ENCODE results near the gene GRIN3A. TPM values are rescaled to one million over a fixed set of nuclear protein-coding genes. Genes with fewer than 3 reads are reported as not detected.

GRIN3A gene
- total RNA-seq, 3 donors from 2014 or later = 0.98 to 1.2 (median 1.0) TPM

DNA sequence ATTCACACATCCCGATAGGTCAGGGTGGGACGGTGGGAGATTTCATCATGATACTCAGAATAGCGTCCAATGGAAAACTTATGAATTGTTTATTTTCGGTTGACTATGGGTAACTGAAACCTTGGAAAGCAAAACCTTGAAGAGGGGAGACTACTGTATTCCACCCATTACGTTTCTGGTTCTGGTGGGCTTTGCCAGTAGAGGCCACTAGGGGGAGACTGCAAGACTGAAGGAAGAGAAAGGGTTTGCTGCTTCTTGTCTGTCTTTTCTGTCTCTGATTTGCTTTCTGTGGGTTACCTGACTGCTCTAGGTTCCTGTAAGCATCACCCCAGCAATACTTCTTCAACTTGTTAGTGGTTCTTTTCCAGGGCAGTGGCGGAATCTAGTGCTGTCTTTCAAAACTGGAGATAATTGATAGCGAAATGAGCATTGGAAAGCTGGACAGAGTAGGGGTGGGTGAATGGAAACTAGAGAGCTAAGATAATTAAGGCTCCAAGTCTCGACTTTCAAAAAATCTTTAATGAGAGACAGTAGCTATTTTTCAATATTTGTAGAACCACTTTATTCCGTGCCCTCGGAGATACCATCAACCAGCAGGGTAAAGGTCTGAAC is 27.0 kb downstream of the GRIN3A start:
- Histone ChIP-seq H3K36me3 (ENCODE audit: low read depth) (no peaks in the 10 kb centered on the region), H3K9me3 (no peaks in the 10 kb centered on the region), H3K4me1 (ENCODE audit: low read depth) (no peaks in the 10 kb centered on the region), H3K4me3 (no peak overlapping the region)
- intact Hi-C loops (cut with DNase I, micrococcal nuclease) = no loop called here
- TF ChIP-seq, protein P1, sequence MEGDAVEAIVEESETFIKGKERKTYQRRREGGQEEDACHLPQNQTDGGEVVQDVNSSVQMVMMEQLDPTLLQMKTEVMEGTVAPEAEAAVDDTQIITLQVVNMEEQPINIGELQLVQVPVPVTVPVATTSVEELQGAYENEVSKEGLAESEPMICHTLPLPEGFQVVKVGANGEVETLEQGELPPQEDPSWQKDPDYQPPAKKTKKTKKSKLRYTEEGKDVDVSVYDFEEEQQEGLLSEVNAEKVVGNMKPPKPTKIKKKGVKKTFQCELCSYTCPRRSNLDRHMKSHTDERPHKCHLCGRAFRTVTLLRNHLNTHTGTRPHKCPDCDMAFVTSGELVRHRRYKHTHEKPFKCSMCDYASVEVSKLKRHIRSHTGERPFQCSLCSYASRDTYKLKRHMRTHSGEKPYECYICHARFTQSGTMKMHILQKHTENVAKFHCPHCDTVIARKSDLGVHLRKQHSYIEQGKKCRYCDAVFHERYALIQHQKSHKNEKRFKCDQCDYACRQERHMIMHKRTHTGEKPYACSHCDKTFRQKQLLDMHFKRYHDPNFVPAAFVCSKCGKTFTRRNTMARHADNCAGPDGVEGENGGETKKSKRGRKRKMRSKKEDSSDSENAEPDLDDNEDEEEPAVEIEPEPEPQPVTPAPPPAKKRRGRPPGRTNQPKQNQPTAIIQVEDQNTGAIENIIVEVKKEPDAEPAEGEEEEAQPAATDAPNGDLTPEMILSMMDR (IDR thresholded peaks at IDR 0.05) = no peak
- DNase-seq (peak in 1 of 3 donors; percentile 20), ATAC-seq (no peak)

DNA sequence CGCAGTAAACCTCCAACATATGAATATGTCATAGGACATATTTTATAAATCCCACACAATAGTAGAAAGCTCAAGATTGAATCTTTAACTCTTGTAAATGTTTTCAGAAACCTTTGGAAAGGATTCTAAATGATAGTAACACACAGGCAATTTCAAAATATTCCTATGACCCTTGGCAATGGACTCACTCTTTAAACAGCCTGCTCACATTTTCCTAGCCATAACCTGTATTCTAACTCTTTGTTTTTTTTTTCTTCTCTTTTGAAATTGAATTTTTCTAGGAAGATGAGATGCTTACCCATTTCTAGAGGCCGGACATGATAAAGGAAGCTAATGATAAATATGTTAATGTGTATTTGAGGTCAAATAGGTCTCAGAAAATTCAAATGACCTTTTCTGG is 29.6 kb downstream of the GRIN3A start:
- ATAC-seq (no peak), DNase-seq (no peak)
- peaks cover 8% of the 10 kb centered on the region for H3K4me1 ChIP-seq (ENCODE audit: low read depth)
- intact Hi-C loops (cut with DNase I, micrococcal nuclease) = no loop called here
- TF ChIP-seq, protein P1 (IDR thresholded peaks at IDR 0.05) = no peak
- H3K4me3 ChIP-seq = no peak overlapping the region
- no peaks in the 10 kb centered on the region for H3K9me3 ChIP-seq
- H3K36me3 ChIP-seq (ENCODE audit: low read depth) = no peaks in the 10 kb centered on the region

DNA sequence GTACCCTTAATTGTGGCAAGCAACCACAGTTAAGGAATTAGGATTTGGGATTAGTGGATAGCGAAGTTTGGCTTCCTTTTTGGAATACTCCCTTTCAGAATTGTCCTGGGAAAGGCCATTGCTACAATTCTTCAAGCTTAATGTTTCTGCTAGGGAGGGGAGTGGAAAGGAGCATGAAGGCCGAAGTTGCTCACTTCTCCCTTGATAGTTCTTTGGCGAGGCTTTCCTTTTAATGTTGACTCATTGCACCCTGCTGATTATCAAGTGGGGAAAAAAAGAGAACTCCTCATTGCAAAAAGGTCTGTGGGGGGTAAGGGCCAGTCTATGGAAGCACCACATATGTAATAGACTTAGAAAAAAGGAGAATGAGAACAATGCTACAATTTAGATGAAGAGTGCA is 30.7 kb downstream of the GRIN3A start:
- Histone ChIP-seq H3K9me3 (no peaks in the 10 kb centered on the region), H3K4me3 (no peak overlapping the region), H3K4me1 (ENCODE audit: low read depth) (peaks cover 8% of the 10 kb centered on the region), H3K36me3 (ENCODE audit: low read depth) (no peaks in the 10 kb centered on the region)
- no peak for ATAC-seq
- TF ChIP-seq, protein P1 (IDR thresholded peaks at IDR 0.05) = no peak
- no peak for DNase-seq
- intact Hi-C loops (cut with DNase I, micrococcal nuclease) = no loop called here

DNA sequence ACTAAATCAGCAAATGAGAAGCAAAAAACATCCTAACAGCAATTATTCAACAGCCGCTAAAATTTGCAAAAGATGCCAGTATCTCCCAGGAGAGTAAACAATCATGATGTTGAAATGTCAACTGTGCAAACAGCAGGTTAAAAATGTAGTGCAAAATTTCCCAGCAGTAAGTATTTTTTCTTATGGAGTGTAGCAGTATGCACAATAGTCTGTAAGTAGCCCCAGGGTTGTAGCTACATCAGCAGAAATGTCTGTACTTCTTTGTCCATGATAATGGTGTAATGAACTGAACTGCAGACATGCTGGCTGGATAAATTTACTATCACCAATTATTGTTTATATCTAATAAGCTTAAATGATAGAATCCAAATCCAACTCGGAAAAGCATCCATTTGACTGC is 31.4 kb downstream of the GRIN3A start:
- intact Hi-C loops (cut with DNase I, micrococcal nuclease) = no loop called here
- no peak for ATAC-seq

DNA sequence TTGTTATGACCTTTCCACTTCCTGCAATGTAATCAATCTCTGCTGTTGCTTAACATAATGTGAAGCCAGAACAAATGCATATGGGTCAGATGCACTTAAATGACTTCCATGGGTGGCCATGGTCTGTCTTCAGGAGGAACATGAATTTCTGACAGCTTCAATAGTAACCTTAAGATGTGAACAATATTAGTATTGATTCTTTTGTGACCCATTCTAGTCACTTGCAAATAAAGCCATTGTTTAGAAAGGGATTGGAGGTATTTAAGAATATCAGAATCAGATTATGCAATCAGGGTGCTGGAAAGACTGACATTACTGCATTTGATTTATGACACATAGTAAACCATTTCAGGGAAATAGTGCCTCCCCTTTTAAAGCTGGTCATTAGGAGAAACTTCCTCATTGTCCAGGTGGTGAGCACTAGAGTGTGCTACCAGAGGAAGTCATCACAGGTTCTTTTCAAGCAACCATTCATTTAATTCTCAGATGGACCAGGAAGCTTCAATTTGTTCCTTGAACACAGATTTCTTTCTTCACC is 32.1 kb downstream of the GRIN3A start:
- TF ChIP-seq, protein P1 (IDR thresholded peaks at IDR 0.05) = no peak
- peak; percentile 84 for ATAC-seq
- intact Hi-C loops (cut with DNase I, micrococcal nuclease) = no loop called here
- Histone ChIP-seq H3K36me3 (ENCODE audit: low read depth) (no peaks in the 10 kb centered on the region), H3K9me3 (no peaks in the 10 kb centered on the region), H3K4me1 (ENCODE audit: low read depth) (peaks cover 8% of the 10 kb centered on the region), H3K4me3 (no peak overlapping the region)
- peak in 1 of 3 donors; percentile 17 for DNase-seq

More for the DNA sequence above, 31.4 kb downstream of the GRIN3A start:
- peaks cover 8% of the 10 kb centered on the region for H3K4me1 ChIP-seq (ENCODE audit: low read depth)
- no peak for DNase-seq
- no peaks in the 10 kb centered on the region for H3K36me3 ChIP-seq (ENCODE audit: low read depth)
- H3K9me3 ChIP-seq = no peaks in the 10 kb centered on the region
- no peak overlapping the region for H3K4me3 ChIP-seq
- TF ChIP-seq, protein P1 (IDR thresholded peaks at IDR 0.05) = no peak
